HuH-7 (cell line): ENCODE results near the gene SEMA3A.

Source experiments
- DNase-seq: peaks from one replicate; pipeline ENCODE4 v3.0.0; 2011; ENCODE audit warnings: low spot score

The SEMA3A gene

GRCh38 chr7:84111842-84112241 lies 82.7 kb downstream of the SEMA3A start:
- no peak for DNase-seq

- no peak for DNase-seq
These were observed 84.2 kb downstream of the SEMA3A start for GRCh38 chr7:84110400-84110799.

- DNase-seq: no peak
These were observed 85.8 kb downstream of the SEMA3A start for GRCh38 chr7:84108787-84109186.

DNA sequence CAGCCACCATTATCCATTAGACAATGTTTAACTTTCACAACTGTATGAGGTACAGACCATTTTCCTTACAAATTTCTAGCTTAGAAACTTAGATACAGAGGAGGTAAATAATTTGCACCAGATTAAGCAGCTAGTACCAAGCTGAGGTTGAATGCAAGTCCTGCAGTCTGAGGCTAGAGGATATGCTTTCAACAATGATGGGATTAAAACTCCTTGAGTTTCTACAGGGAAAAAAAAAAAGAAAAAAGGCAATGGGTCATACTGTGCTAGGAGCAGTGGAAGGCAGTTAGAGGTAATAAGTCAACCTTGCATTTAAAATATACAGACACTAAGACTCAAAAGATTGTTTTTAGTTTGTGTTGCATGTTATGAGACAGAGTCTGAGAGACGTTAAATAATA lies 86.5 kb downstream of the SEMA3A start:
- DNase-seq: no peak

GRCh38 chr7:84107259-84107658 lies 87.3 kb downstream of the SEMA3A start:
- DNase-seq: no peak

GRCh38 chr7:84106291-84106690 lies 88.3 kb downstream of the SEMA3A start:
- no peak for DNase-seq

DNA sequence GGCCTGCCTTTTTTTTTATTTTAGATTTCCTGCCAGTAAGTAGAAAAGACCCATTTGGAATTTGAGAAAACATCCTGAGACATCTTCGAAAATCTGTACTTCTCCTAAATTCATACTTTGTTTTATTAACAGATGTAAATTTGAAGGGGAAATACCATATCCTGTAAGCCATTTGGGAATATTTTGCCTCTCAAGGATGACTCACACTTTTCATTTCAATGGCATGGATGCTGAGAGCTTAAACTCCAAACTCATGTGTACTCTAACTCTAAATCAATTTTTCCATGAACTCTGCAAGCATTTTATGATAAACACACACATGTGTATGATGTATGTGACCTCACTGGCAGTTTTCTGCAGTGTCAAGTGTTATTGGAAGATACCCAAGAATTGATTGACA lies 89.0 kb downstream of the SEMA3A start:
- no peak for DNase-seq

- DNase-seq: no peak
These were observed 89.8 kb downstream of the SEMA3A start for GRCh38 chr7:84104826-84105225.

GRCh38 chr7:84102213-84102612 lies 92.4 kb downstream of the SEMA3A start:
- no peak for DNase-seq

DNA sequence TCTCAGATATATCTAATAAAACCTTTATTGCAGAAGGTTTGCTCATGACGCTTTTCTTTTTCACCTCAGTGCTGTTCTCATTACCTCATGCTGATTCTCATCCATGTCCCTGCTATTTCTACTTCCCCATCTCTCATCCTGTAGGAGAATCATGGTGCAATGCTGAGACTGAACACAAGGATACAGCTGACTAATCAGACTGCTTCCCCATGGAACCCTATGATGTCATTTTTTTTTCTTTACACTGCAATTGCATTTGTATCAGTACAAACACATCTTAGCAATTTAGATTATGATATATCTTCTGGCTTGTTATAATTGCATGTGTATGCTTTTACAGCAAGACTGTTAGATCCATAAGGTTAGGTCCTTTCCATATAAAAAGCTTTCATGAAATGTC lies 93.7 kb downstream of the SEMA3A start:
- peak; percentile 30 for DNase-seq

GRCh38 chr7:84095971-84096370 lies 98.6 kb downstream of the SEMA3A start:
- DNase-seq: no peak

DNA sequence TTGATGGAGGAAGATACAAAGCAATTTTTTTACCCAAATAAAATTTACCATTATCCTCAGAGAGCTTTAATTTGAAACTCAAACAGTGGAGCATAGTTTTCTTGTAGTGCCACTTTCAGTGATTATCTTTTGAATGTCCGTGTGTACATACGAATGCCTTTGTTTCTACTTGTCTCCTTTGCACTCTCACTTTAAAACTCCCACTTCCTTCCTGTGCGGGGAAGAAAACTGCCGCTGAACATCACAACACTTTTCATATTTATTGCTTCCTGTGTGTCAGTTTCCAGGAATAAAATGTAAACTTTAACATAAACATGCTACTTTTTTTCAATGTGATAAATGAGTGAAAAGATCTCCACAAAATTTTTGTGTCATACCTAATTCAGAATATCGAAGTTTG lies 102.4 kb downstream of the SEMA3A start:
- no peak for DNase-seq

DNA sequence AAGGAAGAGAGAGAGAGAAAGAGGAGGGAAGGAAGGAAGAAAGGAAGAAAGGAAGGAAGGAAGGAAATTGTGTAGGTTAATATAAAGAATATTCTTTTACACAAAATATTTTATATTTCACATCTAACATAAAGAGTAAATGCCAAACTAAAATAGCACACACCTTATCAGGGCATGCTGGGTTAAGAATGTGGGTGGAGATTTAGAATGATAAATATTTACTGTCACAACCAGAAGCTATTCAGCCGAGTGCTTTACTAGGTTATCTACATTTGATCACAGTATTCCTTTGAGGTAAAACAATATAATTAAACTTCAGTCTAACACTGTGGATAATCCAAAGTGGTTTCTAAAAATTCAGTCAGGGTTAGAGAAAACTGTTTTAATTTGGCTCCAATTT lies 103.3 kb downstream of the SEMA3A start:
- DNase-seq: no peak

DNA sequence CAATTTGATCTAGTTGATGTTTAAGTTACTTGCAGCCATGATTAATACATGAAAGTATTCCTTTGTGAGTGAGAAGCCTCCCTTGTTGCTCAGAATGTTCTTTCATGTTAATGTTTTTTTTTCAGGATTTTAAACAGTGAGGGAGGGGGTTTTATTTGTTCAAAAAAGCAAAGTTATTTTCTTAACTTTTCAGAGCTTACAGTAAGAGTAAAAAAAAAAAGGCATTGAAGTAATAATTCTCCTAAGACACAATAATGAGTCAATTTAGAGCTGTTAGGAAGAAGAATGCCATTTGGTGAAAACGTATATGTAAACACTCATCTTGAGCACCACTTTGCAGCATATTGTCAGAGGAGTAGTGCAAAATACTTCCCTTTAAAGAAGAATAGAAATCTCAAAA lies 105.8 kb downstream of the SEMA3A start:
- no peak for DNase-seq

- DNase-seq: no peak
These were observed 108.6 kb downstream of the SEMA3A start for GRCh38 chr7:84085998-84086397.

DNA sequence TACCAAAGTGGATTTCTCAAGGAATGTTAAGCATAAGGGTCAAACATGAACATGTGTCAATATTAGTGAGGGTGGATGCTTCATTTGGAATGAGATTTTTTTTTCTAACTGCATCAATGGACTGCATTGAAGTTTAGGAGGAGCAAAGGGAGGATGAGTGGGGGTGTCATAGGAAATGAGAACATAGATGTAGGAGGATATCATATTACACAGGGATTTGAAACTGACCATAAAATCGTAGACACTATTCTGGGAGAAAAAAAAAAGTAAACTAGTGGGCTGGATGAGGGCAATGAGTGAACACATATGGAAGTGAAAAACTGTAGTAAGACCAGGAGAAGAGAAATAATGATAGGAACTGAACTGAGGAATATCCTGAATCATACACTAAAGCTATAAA lies 109.4 kb downstream of the SEMA3A start:
- DNase-seq: no peak

- no peak for DNase-seq
These were observed 110.7 kb downstream of the SEMA3A start for GRCh38 chr7:84083846-84084245.

GRCh38 chr7:84081973-84082522 lies 112.5 kb downstream of the SEMA3A start:
- DNase-seq: no peak

GRCh38 chr7:84077336-84077735 lies 117.3 kb downstream of the SEMA3A start:
- no peak for DNase-seq

DNA sequence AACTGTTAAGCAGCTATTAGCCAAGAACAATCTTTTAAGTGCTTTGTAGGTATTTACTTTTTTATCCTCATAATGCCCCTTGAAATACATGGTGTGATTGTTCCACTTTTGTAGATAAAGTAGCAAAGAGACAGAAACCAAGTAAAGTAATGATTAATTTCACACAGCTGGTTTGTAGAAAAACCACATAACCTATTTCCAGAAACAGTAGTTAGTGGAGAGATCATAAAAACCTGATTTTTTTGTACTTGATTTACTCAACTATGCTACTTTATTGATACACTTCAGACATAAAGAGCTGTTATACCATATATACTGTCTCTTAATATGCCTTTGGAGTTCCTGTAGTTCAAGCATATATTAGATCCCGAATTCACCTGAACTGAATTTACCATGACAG lies 118.4 kb downstream of the SEMA3A start:
- no peak for DNase-seq

- DNase-seq: no peak
These were observed 121.3 kb downstream of the SEMA3A start for GRCh38 chr7:84073186-84073875.

- DNase-seq: no peak
These were observed 123.8 kb downstream of the SEMA3A start for GRCh38 chr7:84070770-84071169.

DNA sequence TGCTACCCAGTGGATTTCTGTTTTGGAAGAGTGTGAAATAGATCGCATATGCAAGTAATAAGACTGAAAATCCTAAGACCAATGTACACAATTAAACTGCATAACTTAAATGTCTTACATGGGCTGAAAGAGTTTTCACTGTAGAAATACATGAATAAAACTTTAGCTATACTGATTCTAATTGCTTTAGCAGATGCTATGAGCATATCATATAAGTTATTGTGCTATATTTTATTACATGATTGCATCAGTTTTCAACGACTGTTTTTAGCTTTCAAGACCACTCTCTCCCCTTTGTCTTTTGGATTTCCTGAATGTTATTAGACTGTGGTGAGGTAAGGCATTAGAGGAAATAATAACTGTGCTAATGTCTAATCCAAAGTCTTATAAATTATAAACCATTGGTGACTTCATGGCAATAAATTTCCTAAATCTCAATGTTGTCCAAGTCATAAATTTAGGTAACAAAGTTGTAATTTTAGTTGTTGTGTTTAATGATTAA lies 124.5 kb downstream of the SEMA3A start:
- DNase-seq: no peak

DNA sequence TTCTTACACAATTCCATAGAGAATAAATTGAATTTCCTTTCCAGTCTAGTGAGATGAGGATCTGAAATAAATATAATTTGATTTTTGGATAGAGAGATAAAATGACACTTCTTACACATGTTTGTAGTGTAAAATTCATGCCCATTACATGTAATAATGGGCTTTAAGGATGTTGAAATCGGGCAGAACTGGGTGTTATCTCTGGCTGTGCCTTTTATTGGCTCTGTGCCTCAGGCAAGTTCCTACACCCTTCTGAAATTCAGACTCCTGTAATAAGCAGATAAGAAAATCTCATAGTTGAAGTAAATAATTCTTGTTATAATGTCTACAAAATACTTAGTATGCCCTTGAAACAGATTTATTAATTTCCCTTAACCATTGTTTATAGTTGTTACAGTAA lies 125.6 kb downstream of the SEMA3A start:
- DNase-seq: no peak
